Measurements from ENCODE around the gene OR2T1. TPM values are rescaled to one million over a fixed set of nuclear protein-coding genes. Genes with fewer than 3 reads are reported as not detected.

Gene OR2T1
- not detected for polyA plus RNA-seq
- long read RNA-seq, donor 1: 0 reads
- long read RNA-seq, donor 2: 0 reads
- long read RNA-seq, donor 3: 0 reads
- long read RNA-seq, donor 4: 0 reads
- long read RNA-seq, donor 5: 0 reads
- long read RNA-seq, donor 6: 0 reads
- long read RNA-seq, donor 7: 0 reads
- long read RNA-seq, donor 8: 0 reads
- long read RNA-seq, donor 9: 0 reads
- long read RNA-seq, donor 10: 0 reads

GRCh38 chr1:248402748-248403147 is at the start of gene OR2T1:
TSS of gene OR2T1 (plus strand) at chr1:248403048. CDS start at chr1:248406148, 3,100 bp downstream.
- no peaks in the 10 kb centered on the region for H3K36me3 ChIP-seq (ENCODE audit: control insufficient read depth in 3 of 3, insufficient read depth in 2 of 3, low read depth in 1 of 3, low read length in 3 of 3)
- no peak within 1 kb of the TSS for H3K27ac ChIP-seq (ENCODE audit: low read depth in 1 of 3, low read length in 2 of 3)
- DNase-seq (no peak), FAIRE-seq (no peak)
- no peaks in the 10 kb centered on the region for H3K4me1 ChIP-seq (ENCODE audit: control insufficient read depth in 3 of 3, insufficient read depth in 2 of 3, low read depth in 1 of 3, low read length in 2 of 3)
- 63 to 73% (median 68%) methylated on average over 3 of the region's 3 CpGs for whole genome bisulfite sequencing, 3 donors
- peaks cover 0 to 17% of the 10 kb centered on the region in 2 donors for H3K9me3 ChIP-seq (ENCODE audit: control insufficient read depth in 2 of 2, insufficient read depth in 1 of 2, low read depth in 1 of 2, low read length in 1 of 2)
- no peaks in the 10 kb centered on the region for H3K27me3 ChIP-seq (ENCODE audit: control insufficient read depth in 3 of 3, insufficient read depth in 3 of 3, low read length in 3 of 3)
- no peak within 1 kb of the TSS for H3K4me3 ChIP-seq (ENCODE audit: low read depth in 1 of 3, low read length in 3 of 3)

- no peak overlapping the region for H3K27ac ChIP-seq (ENCODE audit: low read depth in 1 of 3, low read length in 2 of 3)
- no peaks in the 10 kb centered on the region for H3K4me1 ChIP-seq (ENCODE audit: control insufficient read depth in 3 of 3, insufficient read depth in 2 of 3, low read depth in 1 of 3, low read length in 2 of 3)
- no peaks in the 10 kb centered on the region for H3K36me3 ChIP-seq (ENCODE audit: control insufficient read depth in 3 of 3, insufficient read depth in 2 of 3, low read depth in 1 of 3, low read length in 3 of 3)
- 73 to 79% (median 79%) methylated on average over 3 of the region's 3 CpGs for WGBS, 3 donors
- no peaks in the 10 kb centered on the region for H3K9me3 ChIP-seq (ENCODE audit: control insufficient read depth in 2 of 2, insufficient read depth in 1 of 2, low read depth in 1 of 2, low read length in 1 of 2)
- peaks cover 0 to 1% (median 0%) of the 10 kb centered on the region in 3 donors for H3K27me3 ChIP-seq (ENCODE audit: control insufficient read depth in 3 of 3, insufficient read depth in 3 of 3, low read length in 3 of 3)
- FAIRE-seq (no peak), DNase-seq (no peak)
- H3K4me3 ChIP-seq (ENCODE audit: low read depth in 1 of 3, low read length in 3 of 3): no peak overlapping the region
These were observed 43.4 kb upstream of the OR2T1 start for GRCh38 chr1:248359415-248359814.

- no peaks in the 10 kb centered on the region for H3K4me1 ChIP-seq (ENCODE audit: control insufficient read depth in 3 of 3, insufficient read depth in 2 of 3, low read depth in 1 of 3, low read length in 2 of 3)
- no peak within 1 kb of the TSS for H3K4me3 ChIP-seq (ENCODE audit: low read depth in 1 of 3, low read length in 3 of 3)
- WGBS, 3 donors: 23 to 56% (median 36%) methylated on average over 3 of the region's 3 CpGs
- no peaks in the 10 kb centered on the region for H3K27me3 ChIP-seq (ENCODE audit: control insufficient read depth in 3 of 3, insufficient read depth in 3 of 3, low read length in 3 of 3)
- H3K36me3 ChIP-seq (ENCODE audit: control insufficient read depth in 3 of 3, insufficient read depth in 2 of 3, low read depth in 1 of 3, low read length in 3 of 3): no peaks in the 10 kb centered on the region
- DNase-seq (no peak), FAIRE-seq (no peak)
- H3K27ac ChIP-seq (ENCODE audit: low read depth in 1 of 3, low read length in 2 of 3): no peak within 1 kb of the TSS
- H3K9me3 ChIP-seq (ENCODE audit: control insufficient read depth in 2 of 2, insufficient read depth in 1 of 2, low read depth in 1 of 2, low read length in 1 of 2): peaks cover 2 to 3% of the 10 kb centered on the region in 2 donors
These were observed 41.6 kb upstream of the OR2T1 start, which contains the start of gene OR2T4 for GRCh38 chr1:248361121-248361715. TSS of gene OR2T4 (plus strand) at chr1:248361665. CDS start at chr1:248361665, 0 bp downstream.

- H3K9me3 ChIP-seq (ENCODE audit: control insufficient read depth in 2 of 2, insufficient read depth in 1 of 2, low read depth in 1 of 2, low read length in 1 of 2): peaks cover 3 to 4% of the 10 kb centered on the region in 2 donors
- H3K4me1 ChIP-seq (ENCODE audit: control insufficient read depth in 3 of 3, insufficient read depth in 2 of 3, low read depth in 1 of 3, low read length in 2 of 3): no peaks in the 10 kb centered on the region
- H3K27ac ChIP-seq (ENCODE audit: low read depth in 1 of 3, low read length in 2 of 3): no peak overlapping the region
- no peak for FAIRE-seq
- no peak for DNase-seq
- no peaks in the 10 kb centered on the region for H3K27me3 ChIP-seq (ENCODE audit: control insufficient read depth in 3 of 3, insufficient read depth in 3 of 3, low read length in 3 of 3)
- H3K4me3 ChIP-seq (ENCODE audit: low read depth in 1 of 3, low read length in 3 of 3): no peak overlapping the region
- H3K36me3 ChIP-seq (ENCODE audit: control insufficient read depth in 3 of 3, insufficient read depth in 2 of 3, low read depth in 1 of 3, low read length in 3 of 3): no peaks in the 10 kb centered on the region
These were observed 36.2 kb upstream of the OR2T1 start for GRCh38 chr1:248366609-248367008.

- FAIRE-seq: no peak
- H3K4me3 ChIP-seq (ENCODE audit: low read depth in 1 of 3, low read length in 3 of 3): no peak overlapping the region
- no peak overlapping the region for H3K27ac ChIP-seq (ENCODE audit: low read depth in 1 of 3, low read length in 2 of 3)
- H3K36me3 ChIP-seq (ENCODE audit: control insufficient read depth in 3 of 3, insufficient read depth in 2 of 3, low read depth in 1 of 3, low read length in 3 of 3): no peaks in the 10 kb centered on the region
- WGBS, 3 donors: 56 to 67% (median 60%) methylated on average over 5 of the region's 5 CpGs
- peaks cover 0 to 6% of the 10 kb centered on the region in 2 donors for H3K9me3 ChIP-seq (ENCODE audit: control insufficient read depth in 2 of 2, insufficient read depth in 1 of 2, low read depth in 1 of 2, low read length in 1 of 2)
- no peaks in the 10 kb centered on the region for H3K27me3 ChIP-seq (ENCODE audit: control insufficient read depth in 3 of 3, insufficient read depth in 3 of 3, low read length in 3 of 3)
- no peak for DNase-seq
- H3K4me1 ChIP-seq (ENCODE audit: control insufficient read depth in 3 of 3, insufficient read depth in 2 of 3, low read depth in 1 of 3, low read length in 2 of 3): no peaks in the 10 kb centered on the region
These were observed 30.5 kb upstream of the OR2T1 start for GRCh38 chr1:248372394-248372793.

GRCh38 chr1:248373761-248374160 is 29.1 kb upstream of the OR2T1 start:
- Histone ChIP-seq H3K36me3 (ENCODE audit: control insufficient read depth in 3 of 3, insufficient read depth in 2 of 3, low read depth in 1 of 3, low read length in 3 of 3) (no peaks in the 10 kb centered on the region), H3K4me3 (ENCODE audit: low read depth in 1 of 3, low read length in 3 of 3) (no peak overlapping the region), H3K27ac (ENCODE audit: low read depth in 1 of 3, low read length in 2 of 3) (no peak overlapping the region), H3K27me3 (ENCODE audit: control insufficient read depth in 3 of 3, insufficient read depth in 3 of 3, low read length in 3 of 3) (no peaks in the 10 kb centered on the region), H3K4me1 (ENCODE audit: control insufficient read depth in 3 of 3, insufficient read depth in 2 of 3, low read depth in 1 of 3, low read length in 2 of 3) (no peaks in the 10 kb centered on the region), H3K9me3 (ENCODE audit: control insufficient read depth in 2 of 2, insufficient read depth in 1 of 2, low read depth in 1 of 2, low read length in 1 of 2) (peaks cover 0 to 6% of the 10 kb centered on the region in 2 donors)
- DNase-seq: no peak
- WGBS, 3 donors: 67 to 86% (median 77%) methylated on average over 4 of the region's 4 CpGs
- no peak for FAIRE-seq

GRCh38 chr1:248375446-248375845 is 27.4 kb upstream of the OR2T1 start, which contains the start of gene OR2T6:
TSS of gene OR2T6 (plus strand) at chr1:248375746. CDS start at chr1:248387609, 11,863 bp downstream.
- H3K27me3 ChIP-seq (ENCODE audit: control insufficient read depth in 3 of 3, insufficient read depth in 3 of 3, low read length in 3 of 3): no peaks in the 10 kb centered on the region
- H3K4me1 ChIP-seq (ENCODE audit: control insufficient read depth in 3 of 3, insufficient read depth in 2 of 3, low read depth in 1 of 3, low read length in 2 of 3): no peaks in the 10 kb centered on the region
- no peaks in the 10 kb centered on the region for H3K36me3 ChIP-seq (ENCODE audit: control insufficient read depth in 3 of 3, insufficient read depth in 2 of 3, low read depth in 1 of 3, low read length in 3 of 3)
- no peak within 1 kb of the TSS for H3K4me3 ChIP-seq (ENCODE audit: low read depth in 1 of 3, low read length in 3 of 3)
- FAIRE-seq (no peak), DNase-seq (no peak)
- H3K9me3 ChIP-seq (ENCODE audit: control insufficient read depth in 2 of 2, insufficient read depth in 1 of 2, low read depth in 1 of 2, low read length in 1 of 2): peaks cover 0 to 4% of the 10 kb centered on the region in 2 donors
- no peak within 1 kb of the TSS for H3K27ac ChIP-seq (ENCODE audit: low read depth in 1 of 3, low read length in 2 of 3)

GRCh38 chr1:248376916-248377315 is 25.9 kb upstream of the OR2T1 start:
- no peak for FAIRE-seq
- Histone ChIP-seq H3K9me3 (ENCODE audit: control insufficient read depth in 2 of 2, insufficient read depth in 1 of 2, low read depth in 1 of 2, low read length in 1 of 2) (peaks cover 0 to 4% of the 10 kb centered on the region in 2 donors), H3K27me3 (ENCODE audit: control insufficient read depth in 3 of 3, insufficient read depth in 3 of 3, low read length in 3 of 3) (no peaks in the 10 kb centered on the region), H3K4me1 (ENCODE audit: control insufficient read depth in 3 of 3, insufficient read depth in 2 of 3, low read depth in 1 of 3, low read length in 2 of 3) (no peaks in the 10 kb centered on the region), H3K4me3 (ENCODE audit: low read depth in 1 of 3, low read length in 3 of 3) (no peak overlapping the region), H3K36me3 (ENCODE audit: control insufficient read depth in 3 of 3, insufficient read depth in 2 of 3, low read depth in 1 of 3, low read length in 3 of 3) (no peaks in the 10 kb centered on the region), H3K27ac (ENCODE audit: low read depth in 1 of 3, low read length in 2 of 3) (no peak overlapping the region)
- no peak for DNase-seq
- 50 to 64% (median 61%) methylated on average over 3 of the region's 3 CpGs for WGBS, 3 donors

GRCh38 chr1:248380854-248381253 is 22.0 kb upstream of the OR2T1 start:
- FAIRE-seq: no peak
- WGBS, 3 donors: 84 to 93% (median 89%) methylated on average over 3 of the region's 3 CpGs
- Histone ChIP-seq H3K36me3 (ENCODE audit: control insufficient read depth in 3 of 3, insufficient read depth in 2 of 3, low read depth in 1 of 3, low read length in 3 of 3) (no peaks in the 10 kb centered on the region), H3K27ac (ENCODE audit: low read depth in 1 of 3, low read length in 2 of 3) (no peak overlapping the region), H3K4me3 (ENCODE audit: low read depth in 1 of 3, low read length in 3 of 3) (no peak overlapping the region), H3K27me3 (ENCODE audit: control insufficient read depth in 3 of 3, insufficient read depth in 3 of 3, low read length in 3 of 3) (no peaks in the 10 kb centered on the region), H3K9me3 (ENCODE audit: control insufficient read depth in 2 of 2, insufficient read depth in 1 of 2, low read depth in 1 of 2, low read length in 1 of 2) (no peaks in the 10 kb centered on the region), H3K4me1 (ENCODE audit: control insufficient read depth in 3 of 3, insufficient read depth in 2 of 3, low read depth in 1 of 3, low read length in 2 of 3) (no peaks in the 10 kb centered on the region)
- DNase-seq: no peak
